Sigmoid colon (tissue), 7 donors: ENCODE data around the gene RAI14. TPM values are rescaled to one million over a fixed set of nuclear protein-coding genes. Genes with fewer than 3 reads are reported as not detected.

ENCODE experiments used
- DNase-seq: peaks from one replicate; pipeline ENCODE4 v3.0.0-alpha.2; 2019
- H3K27ac ChIP-seq, 4 donors: fragments of 200-600 bp; sonication (generic); one replicate each; pipeline ENCODE4 v1.5.1; 2016 to 2019; ENCODE audit warnings: mild to moderate bottlenecking in 1 of 4
- H3K27me3 ChIP-seq, 3 donors: fragments of 200-600 bp; sonication (generic); one replicate each; pipeline ENCODE4 v1.5.1; 2019; ENCODE audit warnings: mild to moderate bottlenecking in 1 of 3
- H3K36me3 ChIP-seq, 4 donors: fragments of 200-600 bp; sonication (generic); one replicate each; pipeline ENCODE4 v1.5.1; 2016 to 2019
- H3K4me1 ChIP-seq, 4 donors: fragments of 200-600 bp; sonication (generic); one replicate each; pipeline ENCODE4 v1.5.1; 2017 to 2019
- H3K4me3 ChIP-seq, 4 donors: fragments of 200-600 bp; sonication (generic); one replicate each; pipeline ENCODE4 v1.5.1; 2017 to 2019; ENCODE audit warnings: mild to moderate bottlenecking in 2 of 4, moderate library complexity in 1 of 4
- H3K9me3 ChIP-seq, 4 donors: fragments of 200-600 bp in 3 of 4; sonication (generic) in 3 of 4; one replicate each; pipeline versions ENCODE4 v1.5.1 to v1.6.1; 2013 to 2019
- EP300 ChIP-seq, 4 donors: sonication (generic); formaldehyde crosslinking; IDR thresholded peaks; one replicate each; pipeline ENCODE4 v1.6.1; 2017; ENCODE audit warnings: antibody characterized with exemption in 4 of 4
- POLR2A ChIP-seq, 2 donors: fragments of 450-650 bp; IDR thresholded peaks; one replicate each; pipeline ENCODE4 v1.6.1; 2016; ENCODE audit warnings: antibody characterized with exemption in 2 of 2, mild to moderate bottlenecking in 2 of 2, moderate library complexity in 2 of 2
- POLR2AphosphoS5 ChIP-seq, 4 donors: sonication (generic); formaldehyde crosslinking; IDR thresholded peaks; one replicate each; pipeline ENCODE4 v1.6.1; 2017; ENCODE audit warnings: antibody characterized with exemption in 4 of 4
- WGBS, 2 donors: extraction: QIAGEN DNeasy Blood & Tissue Kit; methylation state at CpG; one replicate each; pipeline ENCODE4 v1.1.7; 2013; 5-methylcytosine and 5-hydroxymethylcytosine counted together
- intact Hi-C: fragments of 100-400 bp; cut with DNase I; formaldehyde crosslinking; loops from one replicate; pipeline ENCODE4 v1.15.1; 2023
- polyA plus RNA-seq, 3 donors: library from polyadenylated mRNA; stranded (reverse); fragments of 200-250 nt; gene quantifications; one replicate each; pipeline ENCODE4 v1.2.3, GENCODE V29; 2013
- total RNA-seq, 4 donors: library from RNA; depleted of rRNA; stranded (reverse); fragments of >200 nt; gene quantifications; one replicate each; pipeline ENCODE4 v1.1.0, GENCODE V29; 2016
- TF ChIP-seq, protein P1 (sequence below), 4 experiments: fragments of 450-650 bp in 3 of 4; fragments of 200-600 bp in 1 of 4; IDR thresholded peaks; one replicate each; pipeline ENCODE4 v1.5.1; 2016 to 2019; ENCODE audit warnings: antibody characterized with exemption in 4 of 4, mild to moderate bottlenecking in 3 of 4, moderate library complexity in 2 of 4
- donor health status: healthy with polysubstance abuse.
- donor health status: Bipolar disorder and iron deficiency.
- donor health status: healthy.

The RAI14 gene
- total and polyA plus RNA-seq, 7 donors: 6.7 to 89.5 (median 23.4) TPM

DNA sequence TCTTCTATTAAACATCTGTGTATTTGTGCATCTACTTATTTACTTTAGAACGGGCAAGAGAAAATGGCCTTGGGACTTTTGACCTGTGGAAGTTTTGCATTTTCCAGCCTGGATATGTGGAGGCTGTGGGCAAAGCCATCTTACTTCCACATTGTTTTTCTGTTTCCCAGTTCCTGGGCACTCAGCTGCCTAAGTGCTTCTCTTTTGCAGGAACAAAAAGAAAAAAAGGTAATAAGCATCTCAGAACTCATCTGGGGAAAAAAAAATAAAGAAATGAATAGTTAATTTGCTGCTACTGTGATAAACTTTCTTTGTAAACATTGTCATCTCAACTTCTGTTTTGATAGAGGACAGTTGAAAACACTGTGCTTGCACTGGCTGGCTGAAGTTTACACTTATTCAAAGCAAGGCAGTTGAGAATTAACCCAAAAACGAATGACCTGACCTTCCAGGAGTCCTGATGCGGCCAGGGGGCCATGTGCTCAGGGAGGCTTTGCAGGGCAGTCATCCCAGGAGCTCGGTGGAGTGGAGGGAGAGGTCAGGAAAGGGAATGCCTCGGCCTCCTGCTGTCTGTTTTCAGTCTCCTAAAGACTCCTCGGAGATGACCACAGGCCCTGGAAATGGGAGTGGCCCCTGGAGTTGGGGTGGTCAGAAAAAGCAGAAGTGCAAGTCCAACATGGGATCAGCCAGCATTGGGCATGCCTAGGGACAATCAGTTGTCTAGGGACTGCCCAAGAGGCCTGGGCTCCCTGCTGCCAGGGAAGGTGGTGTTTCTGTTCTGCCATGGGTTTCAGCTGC is 75.5 kb downstream of the RAI14 start:
- WGBS, 2 donors: 59 to 72% methylated on average over 6 of the region's 6 CpGs
- no peaks in the 10 kb centered on the region for H3K27me3 ChIP-seq
- H3K27ac ChIP-seq: no peak overlapping the region
- no peak overlapping the region for H3K4me3 ChIP-seq
- peaks cover 0 to 26% (median 11%) of the 10 kb centered on the region in 4 donors for H3K4me1 ChIP-seq
- no peaks in the 10 kb centered on the region for H3K9me3 ChIP-seq
- no peak for DNase-seq
- TF ChIP-seq, protein P1, sequence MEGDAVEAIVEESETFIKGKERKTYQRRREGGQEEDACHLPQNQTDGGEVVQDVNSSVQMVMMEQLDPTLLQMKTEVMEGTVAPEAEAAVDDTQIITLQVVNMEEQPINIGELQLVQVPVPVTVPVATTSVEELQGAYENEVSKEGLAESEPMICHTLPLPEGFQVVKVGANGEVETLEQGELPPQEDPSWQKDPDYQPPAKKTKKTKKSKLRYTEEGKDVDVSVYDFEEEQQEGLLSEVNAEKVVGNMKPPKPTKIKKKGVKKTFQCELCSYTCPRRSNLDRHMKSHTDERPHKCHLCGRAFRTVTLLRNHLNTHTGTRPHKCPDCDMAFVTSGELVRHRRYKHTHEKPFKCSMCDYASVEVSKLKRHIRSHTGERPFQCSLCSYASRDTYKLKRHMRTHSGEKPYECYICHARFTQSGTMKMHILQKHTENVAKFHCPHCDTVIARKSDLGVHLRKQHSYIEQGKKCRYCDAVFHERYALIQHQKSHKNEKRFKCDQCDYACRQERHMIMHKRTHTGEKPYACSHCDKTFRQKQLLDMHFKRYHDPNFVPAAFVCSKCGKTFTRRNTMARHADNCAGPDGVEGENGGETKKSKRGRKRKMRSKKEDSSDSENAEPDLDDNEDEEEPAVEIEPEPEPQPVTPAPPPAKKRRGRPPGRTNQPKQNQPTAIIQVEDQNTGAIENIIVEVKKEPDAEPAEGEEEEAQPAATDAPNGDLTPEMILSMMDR (IDR thresholded peaks at IDR 0.05): no peak
- no peak for TF ChIP-seq POLR2A (IDR thresholded peaks at IDR 0.05)
- TF ChIP-seq EP300 (IDR thresholded peaks at IDR 0.05): no peak
- TF ChIP-seq POLR2AphosphoS5 (IDR thresholded peaks at IDR 0.05): no peak
- H3K36me3 ChIP-seq: no peaks in the 10 kb centered on the region
- intact Hi-C loops: no loop called here

DNA sequence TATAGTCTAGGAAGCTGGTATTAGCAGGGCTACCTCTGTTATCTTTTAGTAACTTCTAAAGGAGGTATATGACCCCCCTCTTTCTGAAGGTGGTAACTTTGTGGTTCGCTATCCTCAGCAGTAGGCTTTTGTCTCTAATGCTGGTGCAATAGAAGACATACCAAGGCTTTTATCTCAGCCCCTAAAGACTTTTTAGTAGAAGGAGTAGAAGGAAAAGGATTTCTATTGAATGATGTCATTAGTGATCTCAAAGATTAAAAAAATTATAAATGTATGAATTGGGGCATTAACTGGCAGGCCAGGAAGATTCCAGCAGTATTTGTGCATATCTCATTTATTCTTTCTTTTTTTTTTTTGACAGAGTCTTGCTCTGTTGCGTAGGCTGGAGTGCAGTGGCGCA is 78.2 kb downstream of the RAI14 start:
- no peak for DNase-seq
- intact Hi-C loops: no loop called here
- Histone ChIP-seq H3K9me3 (no peaks in the 10 kb centered on the region), H3K4me1 (peaks cover 0 to 49% (median 30%) of the 10 kb centered on the region in 4 donors), H3K36me3 (no peaks in the 10 kb centered on the region), H3K27me3 (no peaks in the 10 kb centered on the region), H3K27ac (no peak overlapping the region), H3K4me3 (no peak overlapping the region)
- TF ChIP-seq EP300 (IDR thresholded peaks at IDR 0.05): no peak
- TF ChIP-seq POLR2A (IDR thresholded peaks at IDR 0.05): no peak
- TF ChIP-seq, protein P1 (IDR thresholded peaks at IDR 0.05): no peak
- no peak for TF ChIP-seq POLR2AphosphoS5 (IDR thresholded peaks at IDR 0.05)
- WGBS, 2 donors: 94% methylated on average over 3 of the region's 3 CpGs

DNA sequence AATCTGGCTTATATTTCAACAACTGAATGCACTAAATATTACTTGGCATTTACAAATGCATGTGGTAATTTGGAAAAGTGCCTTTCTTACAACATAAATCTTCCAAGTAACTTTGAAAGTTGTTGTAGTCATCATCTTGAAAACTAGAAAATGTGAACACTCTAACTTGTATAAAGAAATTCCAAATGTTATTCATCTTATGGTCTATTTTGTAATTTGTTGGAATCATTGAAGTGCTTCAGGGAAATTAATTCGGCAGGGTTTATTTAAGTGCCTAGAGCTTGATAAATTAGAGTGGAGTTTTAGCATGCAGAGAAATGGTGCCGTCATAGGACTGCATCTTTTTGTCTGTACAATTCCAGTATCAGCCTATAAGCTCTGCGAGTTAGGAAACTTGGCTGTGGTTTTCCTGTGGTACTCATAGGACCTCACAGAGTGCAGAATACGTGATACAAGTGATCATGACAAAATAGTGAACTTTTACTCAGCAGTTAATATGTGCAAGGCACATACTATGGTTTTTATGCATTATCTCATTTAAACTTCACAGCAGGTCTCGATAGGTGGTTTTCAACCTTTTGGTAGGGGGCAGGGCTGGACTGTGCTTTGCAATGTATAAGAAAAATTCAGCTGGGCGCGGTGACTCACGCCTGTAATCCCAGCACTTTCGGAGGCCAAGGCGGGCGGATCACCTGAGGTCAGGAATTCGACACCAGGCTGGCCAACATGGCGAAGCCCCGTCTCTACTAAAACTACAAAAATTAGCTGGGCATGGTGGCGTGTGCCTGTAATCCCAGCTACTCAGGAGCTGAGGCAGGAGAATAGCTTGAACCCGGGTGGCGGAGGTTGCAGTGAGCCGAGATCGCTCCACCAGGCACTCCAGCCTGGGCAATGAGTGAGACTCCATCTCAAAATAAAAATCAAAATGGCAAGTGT is 79.6 kb downstream of the RAI14 start:
- intact Hi-C loops: loop anchor here (5.0 kb wide), 1 partner anchor 48 kb away; no protein-coding TSS in a partner anchor
- WGBS, 2 donors: 88 to 90% methylated on average over 19 of the region's 19 CpGs
- DNase-seq: no peak
- Histone ChIP-seq H3K4me1 (peaks cover 0 to 63% (median 41%) of the 10 kb centered on the region in 4 donors), H3K36me3 (no peaks in the 10 kb centered on the region), H3K4me3 (no peak overlapping the region), H3K9me3 (no peaks in the 10 kb centered on the region), H3K27me3 (no peaks in the 10 kb centered on the region), H3K27ac (peak overlapping the region in 1 of 4 donors; percentile 23)
- TF ChIP-seq, protein P1 (IDR thresholded peaks at IDR 0.05): no peak
- peak in 3 of 4 donors; percentile 9 to 57 (median 10) for TF ChIP-seq POLR2AphosphoS5 (IDR thresholded peaks at IDR 0.05)
- peak in 1 of 4 donors; percentile 15 for TF ChIP-seq EP300 (IDR thresholded peaks at IDR 0.05)

DNA sequence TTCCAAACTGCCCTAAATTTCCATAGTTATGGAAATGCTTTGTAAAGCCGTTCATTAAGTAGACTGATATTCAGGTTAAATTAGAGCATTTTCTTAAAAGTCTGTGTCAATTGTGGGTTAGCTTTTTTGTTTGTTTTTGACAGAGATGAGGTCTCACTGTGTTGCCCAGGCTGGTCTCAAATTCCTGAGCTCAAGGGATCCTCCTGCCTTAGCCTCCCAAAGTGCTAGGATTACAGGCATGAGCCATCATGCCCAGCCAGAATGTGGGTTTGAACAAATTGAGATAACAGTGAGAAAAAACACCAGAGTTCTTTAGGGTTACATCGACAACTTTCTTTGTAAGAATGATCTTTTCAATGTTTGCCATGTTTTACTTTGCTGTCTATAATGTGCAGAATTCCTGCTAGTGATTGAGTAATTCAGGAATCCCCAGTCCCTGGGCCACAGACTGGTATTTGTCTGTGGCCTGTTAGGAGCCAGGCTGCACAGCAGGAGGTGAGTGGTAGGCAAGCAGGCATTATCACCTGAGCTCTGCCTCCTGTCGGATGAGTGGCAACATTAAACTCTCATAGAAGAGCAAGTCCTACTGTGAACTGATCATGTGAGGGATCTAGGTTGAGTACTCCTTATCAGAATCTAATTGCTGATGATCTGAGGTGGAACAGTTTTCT is 80.5 kb downstream of the RAI14 start:
- TF ChIP-seq, protein P1 (IDR thresholded peaks at IDR 0.05): no peak
- TF ChIP-seq POLR2A (IDR thresholded peaks at IDR 0.05): no peak
- no peak for TF ChIP-seq EP300 (IDR thresholded peaks at IDR 0.05)
- no peak for TF ChIP-seq POLR2AphosphoS5 (IDR thresholded peaks at IDR 0.05)
- H3K4me3 ChIP-seq: no peak overlapping the region
- peaks cover 0 to 71% (median 42%) of the 10 kb centered on the region in 4 donors for H3K4me1 ChIP-seq
- intact Hi-C loops: loop anchor here (5.0 kb wide), 1 partner anchor 49 kb away; no protein-coding TSS in a partner anchor
- no peak overlapping the region for H3K27ac ChIP-seq
- no peaks in the 10 kb centered on the region for H3K27me3 ChIP-seq
- no peak for DNase-seq
- no peaks in the 10 kb centered on the region for H3K9me3 ChIP-seq
- 95 to 96% methylated on average over 3 of the region's 3 CpGs for WGBS, 2 donors
- H3K36me3 ChIP-seq: no peaks in the 10 kb centered on the region
